ENCODE data around the gene RNPEPL1. TPM values are rescaled to one million over a fixed set of nuclear protein-coding genes. Genes with fewer than 3 reads are reported as not detected.
A peak's percentile ranks its signal among the peaks of the same experiment; 100 is the strongest.

The RNPEPL1 gene
- total and polyA plus RNA-seq, 12 donors: 5.1 to 259 (median 59.5) TPM

DNA sequence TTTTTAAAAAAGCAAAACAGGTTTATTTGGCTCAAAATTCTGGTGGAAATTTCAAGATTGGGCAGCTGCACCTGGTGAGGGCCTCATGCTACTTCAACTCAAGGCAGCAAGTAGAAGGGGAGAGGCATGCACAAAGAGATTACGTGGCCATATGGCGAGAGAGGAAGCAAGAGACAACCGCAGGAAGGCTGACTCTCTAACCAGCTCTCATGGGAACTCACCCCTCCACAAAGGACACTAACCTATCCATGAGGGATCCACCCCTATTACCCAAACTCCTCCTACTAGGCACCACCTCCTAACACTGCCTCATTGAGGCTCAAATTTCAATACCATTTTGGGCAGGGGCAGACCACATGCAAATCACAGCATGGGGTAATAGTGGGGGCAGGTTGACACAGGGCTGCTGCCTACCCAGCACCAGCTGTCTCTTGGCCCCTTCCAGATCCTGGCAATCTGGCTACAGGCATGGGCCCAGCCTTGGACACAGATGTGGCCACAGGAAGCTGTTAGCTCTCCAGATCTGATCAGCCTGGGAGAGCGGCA is 16.3 kb downstream of the RNPEPL1 start:
- intact Hi-C loops (cut with DNase I): no loop called here
- H3K36me3 ChIP-seq (replicated peaks in 1 of 2): no peaks in the 10 kb centered on the region
- H3K9me3 ChIP-seq (replicated peaks in 1 of 3): no peaks in the 10 kb centered on the region
- no peak for DNase-seq
- no peak overlapping the region for H3K4me3 ChIP-seq
- TF ChIP-seq, protein P1, sequence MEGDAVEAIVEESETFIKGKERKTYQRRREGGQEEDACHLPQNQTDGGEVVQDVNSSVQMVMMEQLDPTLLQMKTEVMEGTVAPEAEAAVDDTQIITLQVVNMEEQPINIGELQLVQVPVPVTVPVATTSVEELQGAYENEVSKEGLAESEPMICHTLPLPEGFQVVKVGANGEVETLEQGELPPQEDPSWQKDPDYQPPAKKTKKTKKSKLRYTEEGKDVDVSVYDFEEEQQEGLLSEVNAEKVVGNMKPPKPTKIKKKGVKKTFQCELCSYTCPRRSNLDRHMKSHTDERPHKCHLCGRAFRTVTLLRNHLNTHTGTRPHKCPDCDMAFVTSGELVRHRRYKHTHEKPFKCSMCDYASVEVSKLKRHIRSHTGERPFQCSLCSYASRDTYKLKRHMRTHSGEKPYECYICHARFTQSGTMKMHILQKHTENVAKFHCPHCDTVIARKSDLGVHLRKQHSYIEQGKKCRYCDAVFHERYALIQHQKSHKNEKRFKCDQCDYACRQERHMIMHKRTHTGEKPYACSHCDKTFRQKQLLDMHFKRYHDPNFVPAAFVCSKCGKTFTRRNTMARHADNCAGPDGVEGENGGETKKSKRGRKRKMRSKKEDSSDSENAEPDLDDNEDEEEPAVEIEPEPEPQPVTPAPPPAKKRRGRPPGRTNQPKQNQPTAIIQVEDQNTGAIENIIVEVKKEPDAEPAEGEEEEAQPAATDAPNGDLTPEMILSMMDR (IDR thresholded peaks at IDR 0.05): no peak
- no peak for TF ChIP-seq POLR2A (IDR thresholded peaks at IDR 0.05)
- H3K27me3 ChIP-seq: no peaks in the 10 kb centered on the region
- H3K27ac ChIP-seq: no peak overlapping the region
- peaks cover 37 to 43% of the 10 kb centered on the region in 2 donors for H3K4me1 ChIP-seq (replicated peaks in 1 of 2)
- WGBS, 4 donors: 64 to 82% (median 79%) methylated on average over 3 to 4 of the region's 4 CpGs

DNA sequence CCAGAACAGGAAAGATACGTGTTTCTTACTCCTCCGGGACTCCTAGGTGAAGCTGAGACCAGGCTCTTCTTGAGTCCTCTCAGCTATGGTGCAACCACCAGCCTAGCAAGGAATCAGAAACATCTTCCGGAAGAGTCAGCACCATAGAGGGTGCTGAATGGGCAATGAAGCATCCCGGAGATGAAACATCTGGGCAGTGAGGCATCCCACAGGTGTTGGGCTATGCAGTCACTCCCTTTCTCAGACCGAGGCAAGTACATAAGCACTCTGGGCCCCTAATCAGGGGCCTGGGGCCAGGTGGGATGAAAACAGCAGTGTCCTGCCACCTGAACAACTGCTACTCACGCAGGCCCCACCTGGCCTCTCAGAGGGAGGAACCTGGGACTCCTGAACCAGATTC is 16.8 kb downstream of the RNPEPL1 start:
- no peak for TF ChIP-seq POLR2A (IDR thresholded peaks at IDR 0.05)
- TF ChIP-seq, protein P1 (IDR thresholded peaks at IDR 0.05): no peak
- DNase-seq: no peak
- no peaks in the 10 kb centered on the region for H3K9me3 ChIP-seq (replicated peaks in 1 of 3)
- intact Hi-C loops (cut with DNase I): no loop called here
- peaks cover 33 to 40% of the 10 kb centered on the region in 2 donors for H3K4me1 ChIP-seq (replicated peaks in 1 of 2)
- H3K27me3 ChIP-seq: no peaks in the 10 kb centered on the region
- H3K27ac ChIP-seq: peak overlapping the region in 1 of 5 donors; percentile 97
- peak overlapping the region in 1 of 4 donors; percentile 89 for H3K4me3 ChIP-seq
- no peaks in the 10 kb centered on the region for H3K36me3 ChIP-seq (replicated peaks in 1 of 2)
- 77 to 100% (median 79%) methylated on average over 1 to 6 of the region's 6 CpGs for WGBS, 4 donors

DNA sequence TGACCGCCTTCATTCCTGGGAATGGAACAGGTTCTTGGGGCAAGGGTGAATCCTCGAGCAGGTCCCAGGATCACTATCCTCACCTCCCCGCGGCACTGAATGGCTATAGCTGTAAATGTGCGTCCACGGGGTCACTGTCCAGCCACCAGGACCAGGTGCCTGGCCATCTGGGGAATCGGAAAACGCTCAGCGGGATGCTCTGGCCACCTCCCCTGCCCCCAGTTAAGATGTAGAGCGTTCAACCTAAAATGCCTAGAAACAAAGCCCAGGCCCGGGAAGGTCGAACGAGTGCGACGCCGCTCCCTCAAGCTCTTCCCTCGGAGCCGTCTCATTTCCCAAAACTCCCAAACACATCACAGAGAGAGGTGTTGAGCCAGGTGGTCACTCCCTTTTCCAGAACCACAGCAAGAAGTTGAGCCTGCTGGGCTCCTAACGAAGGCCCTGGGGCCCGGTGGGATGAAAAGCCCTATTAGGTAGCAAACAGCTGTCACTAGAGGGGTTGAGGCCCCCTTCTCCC is 17.5 kb downstream of the RNPEPL1 start:
- Histone ChIP-seq H3K4me3 (peak overlapping the region; percentile 57 to 89 (median 74)), H3K36me3 (replicated peaks in 1 of 2) (peaks cover 0 to 1% of the 10 kb centered on the region in 2 donors), H3K27me3 (no peaks in the 10 kb centered on the region), H3K9me3 (replicated peaks in 1 of 3) (no peaks in the 10 kb centered on the region), H3K27ac (peak overlapping the region; percentile 67 to 98 (median 96)), H3K4me1 (replicated peaks in 1 of 2) (peaks cover 27 to 38% of the 10 kb centered on the region in 2 donors)
- TF ChIP-seq, protein P1 (IDR thresholded peaks at IDR 0.05): no peak
- no peak for TF ChIP-seq POLR2A (IDR thresholded peaks at IDR 0.05)
- 3 to 6% (median 4%) methylated on average over 17 to 20 of the region's 20 CpGs; no CpG with 5 or more reads in 1 of the 4 donors for WGBS, 4 donors
- DNase-seq: no peak
- intact Hi-C loops (cut with DNase I): no loop called here

DNA sequence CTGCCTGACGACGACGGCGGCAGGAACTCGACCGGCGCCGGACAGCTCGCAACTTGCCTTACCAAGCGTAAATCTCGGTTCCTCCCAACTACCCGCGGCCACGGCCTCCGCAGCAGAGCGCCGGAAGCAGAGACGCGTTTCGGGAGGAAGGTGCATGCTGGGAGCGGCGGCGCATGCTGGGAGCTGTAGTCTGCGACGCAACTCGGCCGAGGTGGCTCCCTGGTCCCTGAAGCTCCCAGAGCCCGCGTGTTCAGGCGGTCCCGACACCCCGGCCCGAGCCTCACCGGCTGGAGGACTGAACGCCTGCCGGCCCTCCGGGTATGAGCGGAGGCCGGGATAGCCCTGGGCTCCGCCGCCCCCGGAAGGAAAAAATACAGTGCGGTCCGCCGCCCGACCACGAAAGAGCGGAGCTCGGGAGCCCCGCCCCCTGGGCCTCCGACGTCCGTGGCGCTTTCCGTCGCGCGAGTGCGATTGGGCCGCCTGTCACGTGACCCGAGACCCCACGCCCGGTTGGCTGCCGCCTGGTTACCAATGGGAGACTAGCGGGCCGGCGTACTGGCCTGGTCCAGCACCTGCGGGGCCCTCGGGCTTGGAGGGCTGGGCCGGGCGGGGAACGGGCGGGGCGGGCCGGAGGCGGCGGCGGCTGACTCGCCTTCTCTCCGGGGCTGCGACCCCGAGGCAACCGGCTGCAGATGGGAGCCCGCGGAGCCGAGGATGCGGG is 18.1 kb downstream of the RNPEPL1 start, which contains the start of gene CAPN10:
TSS of gene CAPN10 (plus strand) at position 537 of the 721 bp plus-strand sequence. CDS start at position 715, 178 bp downstream.
- Histone ChIP-seq H3K36me3 (replicated peaks in 1 of 2) (peaks cover 0 to 8% of the 10 kb centered on the region in 2 donors), H3K9me3 (replicated peaks in 1 of 3) (no peaks in the 10 kb centered on the region), H3K4me3 (peak within 1 kb of the TSS; percentile 68 to 89 (median 84)), H3K4me1 (replicated peaks in 1 of 2) (peaks cover 27 to 38% of the 10 kb centered on the region in 2 donors), H3K27ac (peak within 1 kb of the TSS; percentile 67 to 98 (median 96)), H3K27me3 (no peaks in the 10 kb centered on the region)
- WGBS, 4 donors: 0 to 1% (median 0%) methylated on average over 8 to 88 of the region's 88 CpGs; no CpG with 5 or more reads in 1 of the 4 donors
- intact Hi-C loops (cut with DNase I): no loop called here
- peak; percentile 47 to 70 for TF ChIP-seq POLR2A (IDR thresholded peaks at IDR 0.05)
- TF ChIP-seq, protein P1 (IDR thresholded peaks at IDR 0.05): peak in 1 of 6 experiments; percentile 1
- peak; percentile 98 to 99 (median 99) for DNase-seq

All from adrenal gland (tissue), 12 donors.